H1 (cell line): Measurements from ENCODE around the gene NELL1. TPM values are rescaled to one million over a fixed set of nuclear protein-coding genes. Genes with fewer than 3 reads are reported as not detected.

Source experiments
- ZNF274 ChIP-seq: IDR thresholded peaks from 2 replicates; pipeline ENCODE4 v1.7.0; 2012; ENCODE audit warnings: low read length, borderline replicate concordance; ENCODE audit errors: extremely low read depth
- polyA plus RNA-seq, 7 experiments: library from polyadenylated mRNA; depleted of rRNA in 3 of 7; stranded (reverse) in 5 of 7; unstranded in 2 of 7; fragments of >200 nt in 5 of 7; fragments of 200-250 nt in 2 of 7; gene quantifications; 1 replicate in 5 of 7; 2 replicates in 1 of 7; 4 replicates in 1 of 7; pipeline versions ENCODE4 v1.2.1 to v1.2.3, GENCODE V29; 2011 to 2013; ENCODE audit warnings: missing spikeins in 2 of 7, mixed read lengths in 2 of 7
- total RNA-seq: library from RNA; stranded (reverse); fragmentation: NEBNext Ultra II Directional; extraction: Animal tissue kit (Norgen Biotek cat#: 25700); gene quantifications from 2 replicates; pipeline ENCODE4 v1.2.1, GENCODE V29; 2021

Gene NELL1
- total and polyA plus RNA-seq, 2 of the 8 experiments (the other 6 are each of a cell fraction or from before 2014, with no cell fraction given): 0.21 TPM; not detected in 1

GRCh38 chr11:21602699-21603098 is 933.3 kb downstream of the NELL1 start (continued):
- no peak for TF ChIP-seq ZNF274
